ENCODE measurements around the gene GSX2. TPM values are rescaled to one million over a fixed set of nuclear protein-coding genes. Genes with fewer than 3 reads are reported as not detected.

Gene GSX2
- total RNA-seq, 1 donor from 2014 or later: not detected

DNA sequence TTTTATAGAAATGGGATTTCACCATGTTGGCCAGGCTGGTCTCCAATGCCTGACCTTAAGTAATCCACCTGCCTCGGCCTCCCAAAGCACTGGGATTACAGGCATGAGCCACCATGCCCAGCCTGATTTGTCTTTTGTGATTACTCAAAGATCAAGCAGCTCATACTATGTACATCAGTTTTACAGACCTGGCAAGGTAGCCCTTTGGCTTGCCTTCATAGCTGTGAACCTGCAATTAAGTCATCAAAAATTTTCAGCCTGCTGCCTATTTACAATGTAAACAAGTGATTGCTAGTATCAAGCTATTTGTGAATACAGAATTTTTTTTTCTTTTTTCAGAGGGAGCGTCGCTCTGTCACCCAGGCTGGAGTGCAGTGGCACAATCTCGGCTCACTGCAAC is 46.2 kb downstream of the GSX2 start:
- intact Hi-C loops (cut with DNase I): no loop called here
- DNase-seq (no peak), ATAC-seq (no peak)
- no peaks in the 10 kb centered on the region for H3K36me3 ChIP-seq
- H3K9me3 ChIP-seq: no peaks in the 10 kb centered on the region
- H3K27me3 ChIP-seq: no peaks in the 10 kb centered on the region
- H3K27ac ChIP-seq: no peak overlapping the region
- TF ChIP-seq, protein P1, sequence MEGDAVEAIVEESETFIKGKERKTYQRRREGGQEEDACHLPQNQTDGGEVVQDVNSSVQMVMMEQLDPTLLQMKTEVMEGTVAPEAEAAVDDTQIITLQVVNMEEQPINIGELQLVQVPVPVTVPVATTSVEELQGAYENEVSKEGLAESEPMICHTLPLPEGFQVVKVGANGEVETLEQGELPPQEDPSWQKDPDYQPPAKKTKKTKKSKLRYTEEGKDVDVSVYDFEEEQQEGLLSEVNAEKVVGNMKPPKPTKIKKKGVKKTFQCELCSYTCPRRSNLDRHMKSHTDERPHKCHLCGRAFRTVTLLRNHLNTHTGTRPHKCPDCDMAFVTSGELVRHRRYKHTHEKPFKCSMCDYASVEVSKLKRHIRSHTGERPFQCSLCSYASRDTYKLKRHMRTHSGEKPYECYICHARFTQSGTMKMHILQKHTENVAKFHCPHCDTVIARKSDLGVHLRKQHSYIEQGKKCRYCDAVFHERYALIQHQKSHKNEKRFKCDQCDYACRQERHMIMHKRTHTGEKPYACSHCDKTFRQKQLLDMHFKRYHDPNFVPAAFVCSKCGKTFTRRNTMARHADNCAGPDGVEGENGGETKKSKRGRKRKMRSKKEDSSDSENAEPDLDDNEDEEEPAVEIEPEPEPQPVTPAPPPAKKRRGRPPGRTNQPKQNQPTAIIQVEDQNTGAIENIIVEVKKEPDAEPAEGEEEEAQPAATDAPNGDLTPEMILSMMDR (IDR thresholded peaks at IDR 0.05): no peak
- no peak overlapping the region for H3K4me3 ChIP-seq
- no peaks in the 10 kb centered on the region for H3K4me1 ChIP-seq

GRCh38 chr4:54149323-54149722 is 49.4 kb downstream of the GSX2 start:
- ATAC-seq: no peak
- no peak overlapping the region for H3K4me3 ChIP-seq
- DNase-seq: no peak

More at GRCh38 chr4:54149323-54149722, 49.4 kb downstream of the GSX2 start:
- no peaks in the 10 kb centered on the region for H3K36me3 ChIP-seq
- TF ChIP-seq, protein P1 (IDR thresholded peaks at IDR 0.05): no peak
- H3K9me3 ChIP-seq: no peaks in the 10 kb centered on the region
- H3K27ac ChIP-seq: no peak overlapping the region
- no peaks in the 10 kb centered on the region for H3K27me3 ChIP-seq
- no peaks in the 10 kb centered on the region for H3K4me1 ChIP-seq
- intact Hi-C loops (cut with DNase I): no loop called here

Other genes with a start within 250 kb of the GSX2 start
- gene CHIC2, start 35.6 kb upstream of the GSX2 start, total RNA-seq: 28.7 TPM
- 91.5 TPM for gene PDGFRA, start 129.1 kb downstream of the GSX2 start, total RNA-seq